ENCODE data around the gene TAF11L14.
"Not testable (repeated sequence)": the region's sequence is repeated elsewhere in the genome, so short reads cannot be mapped to it uniquely, and the experiment has no call there.

- TF ChIP-seq, protein P1, sequence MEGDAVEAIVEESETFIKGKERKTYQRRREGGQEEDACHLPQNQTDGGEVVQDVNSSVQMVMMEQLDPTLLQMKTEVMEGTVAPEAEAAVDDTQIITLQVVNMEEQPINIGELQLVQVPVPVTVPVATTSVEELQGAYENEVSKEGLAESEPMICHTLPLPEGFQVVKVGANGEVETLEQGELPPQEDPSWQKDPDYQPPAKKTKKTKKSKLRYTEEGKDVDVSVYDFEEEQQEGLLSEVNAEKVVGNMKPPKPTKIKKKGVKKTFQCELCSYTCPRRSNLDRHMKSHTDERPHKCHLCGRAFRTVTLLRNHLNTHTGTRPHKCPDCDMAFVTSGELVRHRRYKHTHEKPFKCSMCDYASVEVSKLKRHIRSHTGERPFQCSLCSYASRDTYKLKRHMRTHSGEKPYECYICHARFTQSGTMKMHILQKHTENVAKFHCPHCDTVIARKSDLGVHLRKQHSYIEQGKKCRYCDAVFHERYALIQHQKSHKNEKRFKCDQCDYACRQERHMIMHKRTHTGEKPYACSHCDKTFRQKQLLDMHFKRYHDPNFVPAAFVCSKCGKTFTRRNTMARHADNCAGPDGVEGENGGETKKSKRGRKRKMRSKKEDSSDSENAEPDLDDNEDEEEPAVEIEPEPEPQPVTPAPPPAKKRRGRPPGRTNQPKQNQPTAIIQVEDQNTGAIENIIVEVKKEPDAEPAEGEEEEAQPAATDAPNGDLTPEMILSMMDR (IDR thresholded peaks at IDR 0.05; ENCODE audit: borderline replicate concordance, extremely low read depth, low read length, poor library complexity, severe bottlenecking): not testable (repeated sequence)
- not testable (repeated sequence) for TF ChIP-seq EZH2 (IDR thresholded peaks at IDR 0.05; ENCODE audit: borderline replicate concordance, low read depth, low read length, severe bottlenecking)
Measured at GRCh38 chr5:17603880-17604279, 30.4 kb upstream of the TAF11L14 start, which contains the start of gene TAF11L11.

Data from DND-41 (cell line).